HG03095 (cell line): Measurements from ENCODE around the gene TCAIM.
"Not testable (repeated sequence)": the region's sequence is repeated elsewhere in the genome, so short reads cannot be mapped to it uniquely, and the experiment has no call there.

ENCODE experiments used
- ATAC-seq: cut with Tn5 transposase; IDR thresholded peaks from one replicate; pipeline ENCODE4 v1.9.1; 2021; ENCODE audit warnings: moderate library complexity; ENCODE audit not compliant: unreplicated experiment

Gene TCAIM

DNA sequence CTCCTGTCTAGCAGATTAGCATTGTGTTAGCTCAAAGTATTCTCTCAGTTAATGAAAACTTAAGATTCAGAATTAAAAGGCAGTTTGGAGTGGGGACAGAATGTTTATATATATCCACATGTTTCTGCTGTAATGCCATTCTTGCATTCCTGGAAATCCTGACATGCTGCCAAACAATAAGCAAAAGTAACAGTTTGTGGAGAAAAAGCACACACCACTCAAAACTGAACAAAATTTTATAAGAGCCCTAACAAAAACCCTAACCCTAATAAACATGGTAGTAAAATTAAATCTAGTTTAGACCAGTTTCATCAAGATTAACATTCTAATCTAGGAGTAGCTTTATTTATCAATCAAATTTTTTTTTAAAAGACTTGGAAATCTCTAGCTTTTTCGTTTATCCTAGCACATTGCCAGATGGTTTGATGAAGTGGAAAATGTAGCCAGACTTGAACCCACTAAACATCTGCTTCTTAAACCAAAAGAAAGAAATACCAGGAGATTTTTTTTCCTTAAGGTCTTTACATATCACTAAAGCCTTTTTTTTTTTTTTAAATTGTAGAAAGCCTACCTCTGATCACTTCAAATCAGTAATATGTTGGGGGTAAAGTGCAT lies 3.7 kb downstream of the TCAIM start:
- ATAC-seq = no peak

DNA sequence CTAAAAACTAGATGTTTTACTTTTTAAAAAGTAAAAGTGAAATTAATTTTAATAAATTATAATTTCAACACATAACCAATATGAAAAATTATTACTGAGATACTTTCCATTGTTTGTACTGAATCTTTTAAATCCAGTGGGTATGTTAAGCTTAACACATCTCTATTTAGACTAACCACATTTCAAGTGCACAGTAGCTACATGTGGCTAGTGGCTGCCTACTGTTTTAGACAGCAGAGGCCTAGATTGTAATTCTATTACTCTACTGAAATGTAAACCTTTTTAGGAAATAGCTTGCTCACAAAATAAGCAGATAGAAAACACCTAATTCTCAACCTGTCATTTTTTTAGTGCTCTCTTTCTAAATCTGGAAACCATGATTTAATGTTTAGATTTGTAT lies 4.9 kb downstream of the TCAIM start:
- no peak for ATAC-seq

DNA sequence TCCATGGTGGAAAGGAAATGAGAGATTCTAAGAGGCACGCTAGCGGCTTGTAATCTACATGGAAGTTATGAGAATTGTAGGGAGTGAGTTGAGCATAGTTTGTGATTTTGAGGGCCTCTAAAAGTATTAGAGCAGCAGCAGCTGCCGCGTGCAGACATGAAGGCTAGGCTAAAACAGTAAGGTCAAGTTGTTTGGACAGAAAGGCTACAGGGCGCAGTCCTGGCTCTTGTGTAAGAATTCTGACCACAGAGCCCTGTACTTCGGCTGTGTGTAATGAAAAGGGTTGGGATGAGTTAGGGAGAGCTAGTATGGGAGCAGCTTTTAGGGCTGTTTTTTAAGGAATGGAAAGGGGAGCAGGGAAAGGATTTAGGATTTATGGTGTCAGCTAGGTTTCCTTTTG lies 8.0 kb downstream of the TCAIM start:
- not testable (repeated sequence) for ATAC-seq

DNA sequence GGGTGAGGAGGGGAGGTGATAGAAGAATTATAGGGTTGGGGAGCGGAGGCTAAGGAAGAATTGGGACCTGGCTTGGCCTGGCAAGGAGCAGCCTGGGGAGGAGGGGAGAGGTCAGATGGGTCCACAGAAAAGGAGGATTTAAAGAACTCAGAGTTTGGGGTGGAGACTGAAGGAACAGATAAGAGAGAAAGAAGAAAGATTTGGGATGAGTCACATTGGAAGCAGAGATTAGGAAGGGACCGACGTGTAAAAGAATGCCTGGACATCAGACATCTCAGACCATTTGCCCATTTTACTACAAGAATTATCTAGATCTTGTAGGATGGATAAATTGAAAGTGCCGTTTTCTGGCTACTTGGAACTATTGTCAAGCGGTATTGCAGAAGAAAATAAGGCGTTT lies 10.4 kb downstream of the TCAIM start:
- no peak for ATAC-seq

DNA sequence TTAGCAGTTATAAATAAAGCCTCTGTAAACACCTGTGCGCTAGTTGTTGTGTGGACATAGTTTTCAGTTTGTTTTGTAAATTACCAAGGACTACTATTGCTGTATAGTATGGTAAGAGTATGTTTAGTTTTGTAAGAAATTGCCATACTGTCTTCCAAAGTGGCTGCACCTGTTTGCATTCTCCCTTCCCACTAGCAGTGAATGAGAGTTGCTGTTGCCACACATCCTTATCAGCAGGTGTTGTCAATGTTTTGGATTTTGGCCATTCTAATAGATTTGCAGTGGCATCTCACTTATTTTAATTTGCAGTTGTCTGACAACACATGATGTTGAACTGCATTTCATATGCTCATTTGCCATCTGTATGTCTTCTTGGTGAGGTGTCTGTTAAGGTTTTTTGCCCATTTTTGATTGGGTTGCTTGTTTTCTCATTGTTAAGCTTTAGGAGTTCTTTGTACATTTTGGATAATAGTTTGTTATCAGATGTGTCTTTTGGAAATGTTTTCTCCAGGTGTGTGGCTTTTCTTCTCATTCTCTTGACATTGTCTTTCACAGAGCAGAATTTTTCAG lies 14.9 kb downstream of the TCAIM start:
- ATAC-seq = no peak

DNA sequence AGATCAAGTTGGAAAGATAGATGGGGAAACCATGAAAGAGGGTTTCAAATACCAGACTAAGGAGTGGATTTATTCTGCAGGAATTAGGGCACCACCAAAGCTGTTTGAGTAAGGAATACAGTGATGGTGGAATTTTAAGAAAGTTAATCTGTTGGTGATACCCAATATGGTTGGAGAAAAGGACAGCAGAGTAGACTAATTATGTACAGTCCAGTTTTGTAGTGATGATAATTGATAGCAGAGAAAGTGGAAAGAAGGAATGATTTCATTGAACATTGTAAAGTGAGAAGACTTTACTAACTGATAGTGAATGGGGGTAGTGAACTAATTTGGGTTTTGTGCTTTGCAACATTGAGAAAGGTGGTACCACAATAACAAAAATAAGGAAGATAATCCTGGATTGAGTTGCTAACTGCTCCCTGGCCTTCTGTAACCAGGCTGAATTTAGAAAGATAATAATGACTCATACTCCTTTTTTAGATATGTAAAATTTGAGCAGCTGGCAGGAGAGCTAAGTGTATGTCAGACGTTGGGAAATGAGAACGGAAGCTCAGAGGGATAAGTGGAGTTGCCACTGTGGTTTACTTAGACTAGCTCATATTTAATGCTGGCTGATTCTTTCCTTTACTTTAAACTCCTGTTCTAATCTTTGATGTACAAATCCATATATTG lies 16.9 kb downstream of the TCAIM start:
- no peak for ATAC-seq

DNA sequence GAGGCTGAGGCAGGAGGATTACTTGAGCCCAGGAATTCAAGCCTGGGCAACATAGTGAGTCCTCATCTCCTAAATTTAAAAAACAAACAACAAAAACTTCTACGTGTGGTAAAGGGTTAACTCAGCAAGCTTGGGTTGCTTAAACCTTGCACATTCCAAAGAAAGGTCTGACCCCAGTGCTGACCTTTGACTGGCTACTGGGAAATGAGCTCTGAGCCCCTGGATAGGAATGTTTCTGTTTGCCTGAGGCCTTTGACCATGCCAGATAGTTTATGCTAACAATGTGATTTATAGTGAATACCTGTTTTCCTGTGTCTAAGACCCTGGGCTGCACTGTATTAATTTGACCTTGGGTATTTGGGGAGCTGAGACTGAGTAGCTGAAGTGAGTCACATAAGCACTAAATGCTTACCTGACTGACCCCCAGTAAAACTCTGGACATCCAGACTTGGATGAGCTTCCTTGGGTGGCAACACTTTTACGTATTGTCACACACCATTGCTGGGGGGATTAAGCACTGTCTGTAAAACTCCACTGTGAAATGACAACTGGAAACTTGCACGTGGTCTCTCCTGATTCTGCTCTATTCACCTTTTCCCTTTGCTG lies 20.7 kb downstream of the TCAIM start:
- ATAC-seq = no peak

DNA sequence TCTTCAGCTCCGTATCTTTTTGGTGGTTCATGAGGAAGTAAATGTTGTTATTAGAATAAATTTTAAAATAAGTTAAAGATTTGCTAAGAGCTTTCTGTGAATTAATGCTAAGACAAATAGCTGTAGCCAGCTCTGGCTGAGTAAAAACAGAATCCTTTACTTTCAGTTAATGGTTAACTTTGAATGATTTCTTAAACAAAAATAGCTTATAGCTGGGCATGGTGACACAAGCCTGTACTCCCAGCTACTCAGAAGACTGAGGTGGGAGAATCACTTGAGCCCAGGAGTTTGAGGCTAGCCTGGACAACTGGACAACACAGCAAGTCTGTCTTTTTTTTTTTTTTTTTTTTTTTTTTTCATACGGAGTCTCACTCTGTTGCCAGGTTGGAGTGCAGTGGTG lies 25.0 kb downstream of the TCAIM start:
- no peak for ATAC-seq

DNA sequence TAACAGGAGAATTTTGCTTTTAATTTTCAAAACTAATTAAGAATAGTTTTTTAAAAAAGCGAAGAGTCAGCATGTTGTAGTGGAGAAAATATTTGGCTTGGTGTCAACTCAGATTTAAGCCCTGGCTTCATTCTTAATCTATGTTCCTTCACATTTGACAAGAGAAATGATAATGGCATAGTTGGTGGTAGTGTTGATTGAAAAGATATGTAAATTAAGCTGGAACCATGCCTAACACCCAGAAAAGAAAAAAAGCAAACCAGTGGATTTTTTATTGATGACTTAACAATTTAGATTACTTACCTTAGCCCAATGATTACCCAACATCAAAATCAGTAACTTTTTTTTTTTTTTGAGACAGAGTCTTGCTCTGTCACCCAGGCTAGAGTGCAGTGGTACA lies 27.4 kb downstream of the TCAIM start:
- ATAC-seq = no peak

DNA sequence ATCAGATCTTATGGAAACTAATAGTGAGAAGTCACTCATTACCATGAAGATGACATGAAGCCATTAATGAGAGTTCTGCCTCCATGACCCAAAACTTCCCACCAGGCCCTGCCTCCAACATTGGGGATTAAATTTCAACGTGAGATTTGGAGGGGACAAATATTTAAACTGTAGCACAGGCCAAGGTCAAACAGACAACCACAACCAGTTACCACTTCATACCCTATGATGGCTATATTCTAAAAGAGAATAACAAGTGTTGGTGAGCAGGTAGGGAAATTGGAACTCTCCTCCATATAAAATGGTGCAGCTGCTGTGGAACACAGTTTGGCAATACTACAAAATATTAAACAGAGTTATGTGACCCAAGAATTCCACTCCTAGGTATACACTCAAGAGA lies 36.9 kb downstream of the TCAIM start:
- no peak for ATAC-seq

DNA sequence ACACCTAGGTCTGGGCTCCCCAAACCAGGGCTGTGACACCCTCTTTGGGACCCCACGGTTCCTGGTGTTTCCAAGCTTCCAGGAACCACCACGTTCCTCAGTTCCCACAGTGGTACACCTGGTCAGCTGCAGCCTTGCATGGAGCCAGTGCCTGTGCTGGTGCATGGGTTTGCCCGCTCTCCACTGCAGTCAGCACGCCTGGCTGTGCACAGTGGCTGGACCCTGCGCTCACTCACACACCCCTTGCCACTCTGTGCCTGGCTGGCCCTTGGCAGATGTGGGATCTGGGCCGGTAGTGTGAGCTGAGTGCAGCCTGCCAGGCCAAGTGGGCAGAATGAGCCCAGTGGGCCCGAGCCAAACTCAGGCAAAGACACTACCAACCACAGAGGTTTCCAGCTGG lies 48.8 kb downstream of the TCAIM start:
- ATAC-seq = no peak

DNA sequence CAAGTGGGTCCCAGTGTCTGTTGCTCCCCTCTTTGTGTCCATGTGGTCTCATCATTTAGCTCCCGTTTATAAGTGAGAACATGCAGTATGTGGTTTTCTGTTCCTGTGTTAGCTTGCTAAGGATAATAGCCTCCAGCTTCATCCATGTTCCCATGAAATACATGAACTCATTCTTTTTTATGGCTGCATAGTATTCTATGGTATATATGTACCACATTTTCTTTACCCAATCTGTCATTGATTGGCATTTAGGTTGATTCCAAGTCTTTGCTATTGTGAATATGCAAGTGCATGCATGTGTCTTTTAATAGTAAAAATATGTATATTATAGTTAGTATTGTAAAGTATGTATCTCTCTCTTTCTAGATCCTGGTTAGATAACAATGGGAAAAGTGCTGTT lies 53.9 kb downstream of the TCAIM start:
- no peak for ATAC-seq

DNA sequence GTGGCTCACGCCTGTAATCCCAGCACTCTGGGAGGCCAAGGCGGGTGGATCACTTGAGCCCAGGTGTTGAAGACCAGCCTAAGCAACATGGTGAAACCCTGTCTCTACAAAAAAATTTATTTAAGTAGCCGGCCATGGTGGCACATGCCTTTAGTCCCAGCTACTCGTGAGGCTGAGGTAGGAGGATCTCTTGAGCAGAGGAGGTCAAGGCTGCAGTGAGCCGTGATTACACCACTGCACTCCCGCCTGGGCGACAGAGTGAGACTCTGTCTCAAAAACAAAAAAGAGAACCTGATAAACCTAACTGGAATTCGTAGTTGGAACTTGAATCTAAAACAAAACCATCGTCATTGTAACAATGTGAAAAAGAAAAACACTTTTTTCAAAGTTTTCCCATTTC lies 57.1 kb downstream of the TCAIM start:
- ATAC-seq = no peak

DNA sequence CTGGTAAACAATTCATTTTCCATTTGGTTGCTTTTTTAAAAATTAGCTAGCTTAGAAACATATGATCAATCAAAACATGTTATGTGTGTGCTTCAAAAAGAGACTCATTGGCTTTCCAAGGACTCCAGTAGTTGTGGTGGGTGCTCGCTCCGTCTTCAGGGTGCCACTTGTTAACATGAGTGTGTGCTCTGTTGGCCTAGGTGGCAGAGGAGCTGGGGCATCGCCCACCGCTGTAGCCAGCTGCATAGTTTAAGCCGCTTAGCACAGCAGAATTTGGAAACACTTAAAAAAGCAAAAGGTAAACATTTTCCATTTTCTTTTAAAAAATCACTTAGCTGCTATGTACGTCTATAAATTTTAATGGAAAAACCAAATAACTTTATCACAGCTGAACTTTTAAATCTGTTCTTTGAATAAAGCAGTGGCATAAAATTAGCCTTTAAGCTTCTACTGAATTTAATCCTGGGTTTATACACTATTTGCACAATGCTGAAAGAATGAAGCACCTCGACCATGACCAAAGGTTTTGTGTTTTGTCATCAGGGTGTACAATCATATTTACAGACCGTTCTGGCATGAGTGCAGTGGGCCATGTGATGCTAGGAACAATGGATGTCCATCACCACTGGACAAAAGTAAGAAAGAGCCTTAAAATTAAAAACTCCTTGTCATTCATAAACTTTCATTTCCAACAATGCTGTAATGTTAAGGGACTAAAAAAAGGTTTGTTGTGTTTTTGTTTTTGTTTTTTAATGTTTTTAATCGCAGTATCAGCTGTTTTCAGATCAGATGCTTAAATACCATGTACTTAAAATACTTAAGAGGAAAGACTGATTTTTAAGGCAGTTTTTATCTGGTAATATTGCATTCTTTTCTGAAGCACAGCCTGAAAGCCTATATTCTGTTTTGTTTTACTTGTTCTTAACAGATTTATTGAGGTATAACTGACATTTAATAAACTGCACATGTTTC lies 57.9 kb downstream of the TCAIM start:
- ATAC-seq = no peak

DNA sequence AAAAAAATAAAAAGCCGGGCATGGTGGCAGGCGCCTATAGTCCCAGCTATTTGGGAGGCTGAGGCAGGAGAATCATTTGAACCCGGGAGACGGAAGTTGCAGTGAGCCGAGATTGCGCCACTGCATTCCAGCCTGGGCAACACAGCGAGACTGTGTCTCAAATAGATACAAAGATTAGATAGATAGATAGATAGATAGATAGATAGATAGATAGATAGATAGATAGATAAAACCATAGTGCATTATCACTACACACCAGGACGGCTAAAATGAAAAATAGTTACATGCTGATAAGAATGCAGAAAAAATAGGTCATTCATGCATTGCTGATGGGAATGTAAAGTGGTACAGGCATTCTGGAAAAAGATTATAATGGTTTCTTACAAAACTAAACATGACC lies 59.7 kb downstream of the TCAIM start:
- not testable (repeated sequence) for ATAC-seq

DNA sequence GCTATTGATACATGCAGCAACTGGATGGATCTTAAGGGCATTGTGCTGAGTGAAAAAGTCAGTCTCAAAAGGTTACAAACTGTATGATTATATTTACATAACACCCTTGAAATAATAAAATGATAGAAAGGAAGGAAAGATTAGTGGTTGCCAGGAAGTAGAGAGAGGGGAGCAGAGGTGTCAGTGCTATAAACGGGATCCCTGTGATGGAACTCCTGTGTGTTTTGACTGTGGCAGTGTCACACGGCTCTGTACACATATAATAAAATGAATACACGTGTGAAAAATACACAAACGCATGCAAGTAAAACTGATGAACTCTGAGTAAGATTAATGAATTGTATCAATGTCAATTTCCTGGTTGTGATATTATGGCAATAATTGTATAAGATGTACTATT lies 60.3 kb downstream of the TCAIM start:
- ATAC-seq = no peak

DNA sequence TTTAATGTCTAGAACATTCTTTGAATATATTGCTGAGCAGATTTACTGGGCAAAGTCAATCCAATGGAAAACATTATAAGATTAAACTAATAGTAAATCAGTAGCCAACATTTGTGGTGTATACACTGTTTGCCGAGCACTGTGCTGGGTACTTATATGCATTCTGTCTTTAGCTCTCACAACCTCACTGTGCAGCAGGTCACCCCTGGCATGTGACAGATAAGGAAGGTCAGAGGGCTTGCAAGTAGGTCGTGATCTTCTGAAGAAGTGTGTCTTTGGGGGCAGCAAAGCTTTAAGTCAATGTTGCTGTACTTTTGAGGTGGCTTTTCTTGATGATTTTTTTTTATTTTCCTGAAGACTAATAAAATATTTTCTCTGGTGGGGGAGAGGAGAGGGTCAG lies 62.2 kb downstream of the TCAIM start:
- ATAC-seq = no peak

DNA sequence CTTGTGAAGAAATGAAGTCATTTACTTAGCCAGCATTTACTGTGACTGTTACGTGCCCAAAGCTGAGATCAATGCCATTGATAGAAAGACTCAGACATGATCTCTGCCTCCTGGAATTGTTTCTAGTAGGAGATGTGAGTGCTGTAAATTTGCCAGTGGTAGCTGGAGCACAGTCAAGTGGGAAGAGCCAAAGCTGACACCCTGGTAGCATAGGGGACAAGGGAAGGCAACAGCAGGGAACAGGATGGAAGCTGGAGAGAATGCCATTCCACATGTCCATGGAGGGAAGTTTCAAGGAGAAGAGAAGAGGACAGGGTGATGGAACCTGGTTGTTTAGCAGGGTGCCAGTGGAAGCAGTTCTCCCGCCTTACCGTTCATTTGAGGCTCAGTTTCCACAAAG lies 64.0 kb downstream of the TCAIM start:
- ATAC-seq = no peak

DNA sequence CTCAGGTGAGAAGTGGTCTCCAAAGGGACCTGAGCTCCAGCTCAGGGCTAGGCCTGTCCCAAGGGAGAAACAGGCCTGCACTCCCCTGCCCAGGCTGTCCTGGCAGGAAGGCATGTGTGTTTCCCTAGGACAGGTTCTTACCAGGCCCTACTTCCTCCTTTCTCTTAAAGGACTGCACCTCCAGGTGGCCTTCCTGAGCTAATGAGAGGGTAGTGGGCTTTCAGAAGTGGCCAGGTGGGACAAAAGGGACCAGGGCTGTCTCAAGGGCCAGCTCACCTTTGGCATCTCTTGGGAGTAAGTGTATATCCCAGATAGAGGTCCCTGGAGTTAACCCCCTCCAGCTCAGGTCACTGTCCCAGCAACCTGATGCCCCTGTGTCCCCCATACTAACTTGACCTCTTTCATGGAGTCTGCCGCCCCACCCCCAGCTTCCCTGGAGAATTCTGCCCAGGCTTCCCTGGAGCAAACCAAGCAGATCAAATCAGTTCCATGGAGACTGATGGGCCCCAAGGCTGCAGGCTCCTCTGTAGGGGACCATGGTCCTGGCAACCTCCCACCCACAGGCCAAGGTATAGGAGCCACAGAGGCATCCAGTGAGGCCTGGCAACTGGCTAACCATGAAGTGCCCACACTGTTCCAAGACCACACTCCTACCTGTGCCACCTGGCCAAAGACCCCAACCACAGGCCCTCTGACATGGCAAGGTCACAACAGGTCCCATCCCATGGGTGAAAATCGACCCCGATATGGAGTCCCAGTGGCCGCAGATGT lies 71.3 kb downstream of the TCAIM start:
- ATAC-seq = no peak

DNA sequence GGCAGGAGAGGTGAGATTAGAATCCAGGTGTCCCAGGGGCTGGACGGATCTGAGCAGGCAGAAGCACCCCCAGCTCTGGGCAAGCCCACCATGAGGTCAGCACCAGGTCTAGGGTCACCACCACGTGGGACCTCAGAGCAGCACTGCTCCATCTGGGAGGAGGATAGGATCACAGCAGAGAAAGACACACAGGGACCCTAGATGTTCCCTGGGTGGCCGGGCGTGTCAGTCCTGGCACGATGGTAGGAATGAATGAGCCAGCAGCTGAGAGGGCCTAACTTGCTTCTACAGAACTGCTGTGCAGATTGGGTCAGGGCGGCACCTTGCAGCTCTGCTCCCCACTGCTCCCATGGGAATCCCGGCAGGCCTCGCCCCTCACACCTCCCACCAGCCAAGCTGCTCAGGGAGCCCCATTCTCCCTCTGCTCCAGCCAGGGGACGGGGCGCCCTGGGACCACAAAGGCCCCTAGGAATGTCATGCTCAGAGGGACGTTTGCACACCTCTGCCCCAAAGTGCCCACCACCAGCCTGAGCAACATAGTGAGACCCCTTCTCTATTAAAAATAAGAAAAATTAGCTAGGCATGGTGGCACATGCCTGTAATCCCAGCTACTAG lies 72.6 kb downstream of the TCAIM start:
- no peak for ATAC-seq
